IMR-90 (cell line): Measurements from ENCODE around the gene GTPBP8. TPM values are rescaled to one million over a fixed set of nuclear protein-coding genes. Genes with fewer than 3 reads are reported as not detected.

Experiments
- ATAC-seq: fragments of 200-7000 bp; cut with Tn5 transposase; 2 replicates; pipeline ENCODE4 v1.9.1; 2020; ENCODE audit warnings: low read depth, mild to moderate bottlenecking, moderate library complexity
- BruUV-seq: library from RNA; stranded (reverse); fragments of 400-500 nt; replicated peaks from 2 replicates; lab custom pipeline; 2021; lab: Mats Ljungman, UMichigan
- CTCF ChIA-PET: fragments of 300-600 bp; formaldehyde crosslinking; extraction: SDS; loops from one replicate; lab custom pipeline; 2021; ENCODE audit warnings: antibody characterized with exemption; lab: Yijun Ruan, JAX
- POLR2A ChIA-PET: fragments of 300-600 bp; sonication (Branson Sonifier 250); formaldehyde crosslinking; loops from one replicate; lab custom pipeline; 2022; ENCODE audit warnings: antibody characterized with exemption; ENCODE audit not compliant: unreplicated experiment; lab: Charles Lee
- DNase-seq: peaks from one replicate; pipeline ENCODE4 v3.0.0; 2013
- H2AFZ ChIP-seq: replicated peaks from 2 replicates; pipeline ENCODE3; 2013; ENCODE audit warnings: low read length, mild to moderate bottlenecking; ENCODE audit not compliant: poor library complexity
- H2AK5ac ChIP-seq: 2 replicates; pipeline ENCODE4 v1.6.1; 2013; ENCODE audit warnings: low read depth, low read length, inconsistent platforms
- H2AK9ac ChIP-seq: replicated peaks from 2 replicates; pipeline ENCODE3; 2013; ENCODE audit warnings: mild to moderate bottlenecking, low read depth, low read length, moderate library complexity; ENCODE audit not compliant: poor library complexity
- H2BK120ac ChIP-seq: 2 replicates; pipeline ENCODE4 v1.6.1; 2013; ENCODE audit warnings: low read depth, low read length, inconsistent platforms
- H2BK15ac ChIP-seq: 3 replicates; pipeline ENCODE4 v1.6.1; 2013; ENCODE audit warnings: low read depth, low read length, inconsistent platforms
- H2BK20ac ChIP-seq: 2 replicates; pipeline ENCODE4 v1.6.1; 2013; ENCODE audit warnings: low read depth, mild to moderate bottlenecking, inconsistent platforms, low read length, moderate library complexity
- H2BK5ac ChIP-seq: 2 replicates; pipeline ENCODE4 v1.6.1; 2013; ENCODE audit warnings: mild to moderate bottlenecking, low read depth, low read length, inconsistent platforms; ENCODE audit not compliant: poor library complexity, severe bottlenecking
- H3K14ac ChIP-seq: replicated peaks from 2 replicates; pipeline ENCODE4 v1.6.1; 2013; ENCODE audit warnings: low read depth, low read length, inconsistent platforms
- H3K18ac ChIP-seq: 2 replicates; pipeline ENCODE4 v1.6.1; 2013; ENCODE audit warnings: low read depth, low read length, control low read depth
- H3K23ac ChIP-seq: 2 replicates; pipeline ENCODE4 v1.6.1; 2013; ENCODE audit warnings: low read depth, low read length, inconsistent platforms
- H3K27ac ChIP-seq: 2 replicates; pipeline ENCODE4 v1.5.1; 2013; ENCODE audit warnings: mild to moderate bottlenecking, control low read depth, low read length; ENCODE audit not compliant: insufficient read depth
- H3K27me3 ChIP-seq: 2 replicates; pipeline ENCODE4 v1.6.1; 2013; ENCODE audit warnings: low read length; ENCODE audit not compliant: control insufficient read depth, insufficient read depth
- H3K36me3 ChIP-seq: 2 replicates; pipeline ENCODE4 v1.6.1; 2013; ENCODE audit warnings: low read length, mixed read lengths; ENCODE audit not compliant: control insufficient read depth, insufficient read depth
- H3K4ac ChIP-seq: 2 replicates; pipeline ENCODE4 v1.6.1; 2013; ENCODE audit warnings: low read depth, low read length, inconsistent platforms
- H3K4me1 ChIP-seq: 2 replicates; pipeline ENCODE4 v1.6.1; 2013; ENCODE audit warnings: low read length, mixed read lengths; ENCODE audit not compliant: control insufficient read depth, insufficient read depth
- H3K4me2 ChIP-seq: 2 replicates; pipeline ENCODE4 v1.6.1; 2013; ENCODE audit warnings: low read depth, mild to moderate bottlenecking, control low read depth, low read length, moderate library complexity
- H3K4me3 ChIP-seq: 2 replicates; pipeline ENCODE4 v1.5.1; 2013; ENCODE audit warnings: low read depth, mild to moderate bottlenecking, control low read depth, low read length, moderate library complexity; ENCODE audit not compliant: insufficient read depth
- H3K56ac ChIP-seq: 2 replicates; pipeline ENCODE4 v1.6.1; 2013; ENCODE audit warnings: low read length, inconsistent platforms; ENCODE audit not compliant: insufficient read depth; ENCODE audit errors: extremely low read depth
- H3K79me1 ChIP-seq, 2 experiments: 2 replicates each; pipeline ENCODE4 v1.6.1; 2013; ENCODE audit warnings: low read length in 2 of 2, inconsistent platforms in 1 of 2, low read depth in 1 of 2
- H3K9ac ChIP-seq: 2 replicates; pipeline ENCODE4 v1.6.1; 2013; ENCODE audit warnings: low read depth, low read length, control low read depth
- H3K9me1 ChIP-seq: 2 replicates; pipeline ENCODE4 v1.6.1; 2013; ENCODE audit warnings: low read length, inconsistent platforms; ENCODE audit not compliant: insufficient read depth
- H3K9me3 ChIP-seq: 2 replicates; pipeline ENCODE4 v1.6.1; 2013; ENCODE audit warnings: low read length; ENCODE audit not compliant: control insufficient read depth, insufficient read depth
- H4K20me1 ChIP-seq: 2 replicates; pipeline ENCODE4 v1.6.1; 2013; ENCODE audit warnings: low read length, inconsistent platforms; ENCODE audit not compliant: insufficient read depth
- H4K5ac ChIP-seq: 2 replicates; pipeline ENCODE4 v1.6.1; 2013; ENCODE audit warnings: mild to moderate bottlenecking, low read depth, low read length, control low read depth
- H4K8ac ChIP-seq, 2 experiments: 2 replicates each; pipeline ENCODE4 v1.6.1; 2013; ENCODE audit warnings: low read depth in 2 of 2, low read length in 2 of 2, control low read depth in 1 of 2, inconsistent platforms in 1 of 2
- H4K91ac ChIP-seq: 2 replicates; pipeline ENCODE4 v1.6.1; 2013; ENCODE audit warnings: low read depth, low read length, inconsistent platforms; ENCODE audit not compliant: insufficient read depth
- BHLHE40 ChIP-seq: fragments of 150-350 bp; IDR thresholded peaks from 2 replicates; pipeline ENCODE4 v1.6.1; 2016; ENCODE audit warnings: mild to moderate bottlenecking, low read depth, low read length
- CEBPB ChIP-seq: IDR thresholded peaks from 2 replicates; pipeline ENCODE4 v1.6.1; 2012; ENCODE audit warnings: low read depth, low read length, improper control_type of control experiment
- CHD1 ChIP-seq: IDR thresholded peaks from 2 replicates; pipeline ENCODE4 v1.6.1; 2012; ENCODE audit warnings: low read depth, low read length, improper control_type of control experiment
- CTCF ChIP-seq: conservative IDR thresholded peaks from 2 replicates; pipeline ENCODE4 v1.5.1; 2012; ENCODE audit warnings: mild to moderate bottlenecking, low read depth, low read length, improper control_type of control experiment
- FOS ChIP-seq: fragments of 150-350 bp; IDR thresholded peaks from 2 replicates; pipeline ENCODE4 v1.6.1; 2016; ENCODE audit warnings: low read depth, low read length
- MAZ ChIP-seq: IDR thresholded peaks from 2 replicates; pipeline ENCODE4 v1.6.1; 2012; ENCODE audit warnings: low read depth, mild to moderate bottlenecking, low read length, improper control_type of control experiment, moderate library complexity, borderline replicate concordance
- MXI1 ChIP-seq: IDR thresholded peaks from 2 replicates; pipeline ENCODE4 v1.6.1; 2012; ENCODE audit warnings: low read depth, mild to moderate bottlenecking, low read length, moderate library complexity, borderline replicate concordance
- NFE2L2 ChIP-seq: fragments of 150-350 bp; IDR thresholded peaks from 2 replicates; pipeline ENCODE4 v1.6.1; 2016; ENCODE audit warnings: low read depth, mild to moderate bottlenecking, low read length
- POLR2A ChIP-seq: IDR thresholded peaks from 2 replicates; pipeline ENCODE4 v1.6.1; 2012; ENCODE audit warnings: mild to moderate bottlenecking, low read depth, low read length
- RAD21 ChIP-seq: IDR thresholded peaks from 2 replicates; pipeline ENCODE4 v1.6.1; 2012; ENCODE audit warnings: low read length, improper control_type of control experiment
- RCOR1 ChIP-seq: IDR thresholded peaks from 2 replicates; pipeline ENCODE4 v1.6.1; 2012; ENCODE audit warnings: mild to moderate bottlenecking, low read length, improper control_type of control experiment; ENCODE audit not compliant: insufficient replicate concordance
- RFX5 ChIP-seq: IDR thresholded peaks from 2 replicates; pipeline ENCODE4 v1.8.0; 2012; ENCODE audit warnings: low read depth, mild to moderate bottlenecking, low read length, moderate library complexity
- SMC3 ChIP-seq: fragments of 150-350 bp; IDR thresholded peaks from 2 replicates; pipeline ENCODE4 v1.6.1; 2016; ENCODE audit warnings: low read depth, mild to moderate bottlenecking, antibody characterized with exemption, low read length, moderate library complexity
- WGBS, 2 experiments: methylation state at CpG; one replicate each; pipeline versions ENCODE4 v1.1.5 to v1.1.7; 2013; ENCODE audit warnings: missing lambda C conversion rate in 2 of 2; ENCODE audit not compliant: insufficient read length in 1 of 2; ENCODE audit errors: extremely low coverage in 2 of 2; 5-methylcytosine and 5-hydroxymethylcytosine counted together
- dilution Hi-C: fragments of 300-500 bp; cut with HindIII; formaldehyde crosslinking; loops from one replicate; pipeline ENCODE4 v1.14.3; 2018; ENCODE audit warnings: low sequenced_read_pairs; ENCODE audit not compliant: unreplicated experiment
- in situ Hi-C: fragments of 300-500 bp; cut with MboI; formaldehyde crosslinking; loops from 3 replicates; pipeline ENCODE4 v1.14.3; 2019; ENCODE audit warnings: low sequenced_read_pairs, inconsistent platforms, mixed read lengths
- intact Hi-C: fragments of 100-400 bp; cut with micrococcal nuclease; formaldehyde crosslinking; loops from 2 replicates; pipeline ENCODE4 v1.10.0; 2022
- polyA plus RNA-seq, 3 experiments: library from polyadenylated mRNA; depleted of rRNA; stranded (reverse); fragments of >200 nt; gene quantifications; 2 replicates each; pipeline ENCODE4 v1.2.3, GENCODE V29; 2012; ENCODE audit warnings: low replicate concordance in 1 of 3
- total RNA-seq: library from RNA; depleted of rRNA; stranded (reverse); fragments of >200 nt; gene quantifications from 2 replicates; pipeline ENCODE4 v1.2.3, GENCODE V29; 2012
- TF ChIP-seq, protein P1 (sequence below): fragments of 150-350 bp; IDR thresholded peaks from 2 replicates; pipeline ENCODE4 v1.6.1; 2016; ENCODE audit warnings: low read depth, mild to moderate bottlenecking, low read length, moderate library complexity, borderline replicate concordance
- TF ChIP-seq, protein P2 (sequence below): fragments of 150-350 bp; IDR thresholded peaks from 2 replicates; pipeline ENCODE4 v1.6.1; 2017; ENCODE audit warnings: mild to moderate bottlenecking, antibody characterized with exemption, low read length, low read depth

The GTPBP8 gene
- total and polyA plus RNA-seq, 2 of the 4 experiments (the other 2 are of a cell fraction): 15.4 to 23.9 TPM

DNA sequence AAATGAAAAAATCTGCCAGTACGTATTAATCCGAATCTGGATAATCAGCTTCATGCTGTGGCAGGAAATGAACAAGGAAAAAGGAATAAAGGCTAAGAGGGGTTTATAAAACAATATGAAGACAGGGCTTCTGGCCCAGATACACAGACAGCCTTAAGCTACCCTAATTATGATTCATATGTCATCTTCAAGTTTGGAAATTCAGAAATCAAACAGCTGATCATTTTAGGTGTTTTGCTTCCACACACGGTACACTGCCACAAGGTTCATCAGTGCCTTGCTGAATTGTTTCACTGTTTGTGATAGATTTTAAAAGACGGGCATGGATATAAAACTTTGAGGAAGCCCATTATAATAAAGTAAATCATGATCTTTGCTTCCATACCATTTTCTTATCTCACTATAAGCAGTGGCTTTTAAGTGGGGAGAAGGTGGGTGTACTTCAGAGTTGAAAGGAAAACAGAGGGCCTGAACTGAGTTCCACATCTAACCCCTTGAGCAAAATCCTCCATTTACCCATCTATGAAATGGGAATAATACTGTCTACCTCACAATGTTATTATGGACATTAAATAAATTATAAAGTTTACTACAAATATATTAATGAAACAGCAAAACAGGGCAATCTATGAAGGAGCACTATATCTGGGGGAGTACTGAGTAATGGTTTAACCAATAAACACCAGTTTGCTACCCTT lies 15.7 kb downstream of the GTPBP8 start:
- no peak overlapping the region for H2BK5ac ChIP-seq
- H2BK120ac ChIP-seq: no peak overlapping the region
- no peaks in the 10 kb centered on the region for H3K27me3 ChIP-seq
- H3K18ac ChIP-seq: no peak overlapping the region
- WGBS, 2 experiments: no CpG with 5 or more reads among the region's 4 CpGs
- no peak overlapping the region for H4K8ac ChIP-seq
- peaks cover 33% of the 10 kb centered on the region for H3K36me3 ChIP-seq
- in situ Hi-C loops: no loop called here
- no peak overlapping the region for H3K4me3 ChIP-seq
- H4K5ac ChIP-seq: no peak overlapping the region; the same call in 1 of the 2 replicates
- H4K20me1 ChIP-seq: no peaks in the 10 kb centered on the region
- no peak overlapping the region for H2AFZ ChIP-seq
- ChIA-PET POLR2A (no interaction called here), CTCF (no interaction called here)
- no peak overlapping the region for H2BK20ac ChIP-seq
- TF ChIP-seq SMC3: no peak
- TF ChIP-seq, protein P1, sequence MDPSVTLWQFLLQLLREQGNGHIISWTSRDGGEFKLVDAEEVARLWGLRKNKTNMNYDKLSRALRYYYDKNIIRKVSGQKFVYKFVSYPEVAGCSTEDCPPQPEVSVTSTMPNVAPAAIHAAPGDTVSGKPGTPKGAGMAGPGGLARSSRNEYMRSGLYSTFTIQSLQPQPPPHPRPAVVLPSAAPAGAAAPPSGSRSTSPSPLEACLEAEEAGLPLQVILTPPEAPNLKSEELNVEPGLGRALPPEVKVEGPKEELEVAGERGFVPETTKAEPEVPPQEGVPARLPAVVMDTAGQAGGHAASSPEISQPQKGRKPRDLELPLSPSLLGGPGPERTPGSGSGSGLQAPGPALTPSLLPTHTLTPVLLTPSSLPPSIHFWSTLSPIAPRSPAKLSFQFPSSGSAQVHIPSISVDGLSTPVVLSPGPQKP: no peak
- TF ChIP-seq POLR2A: no peak
- no peak for TF ChIP-seq MXI1
- TF ChIP-seq CHD1: no peak
- TF ChIP-seq FOS: no peak
- TF ChIP-seq BHLHE40: no peak
- TF ChIP-seq CEBPB: no peak
- TF ChIP-seq RAD21: no peak
- TF ChIP-seq MAZ: no peak
- TF ChIP-seq, protein P2, sequence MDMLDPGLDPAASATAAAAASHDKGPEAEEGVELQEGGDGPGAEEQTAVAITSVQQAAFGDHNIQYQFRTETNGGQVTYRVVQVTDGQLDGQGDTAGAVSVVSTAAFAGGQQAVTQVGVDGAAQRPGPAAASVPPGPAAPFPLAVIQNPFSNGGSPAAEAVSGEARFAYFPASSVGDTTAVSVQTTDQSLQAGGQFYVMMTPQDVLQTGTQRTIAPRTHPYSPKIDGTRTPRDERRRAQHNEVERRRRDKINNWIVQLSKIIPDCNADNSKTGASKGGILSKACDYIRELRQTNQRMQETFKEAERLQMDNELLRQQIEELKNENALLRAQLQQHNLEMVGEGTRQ: no peak
- no peak for TF ChIP-seq CTCF
- TF ChIP-seq NFE2L2: no peak
- TF ChIP-seq RCOR1: no peak
- TF ChIP-seq RFX5: no peak
- no peak overlapping the region for H3K9ac ChIP-seq
- H3K56ac ChIP-seq: no peak overlapping the region
- no peak overlapping the region for H3K14ac ChIP-seq
- no peak for DNase-seq
- no peak overlapping the region for H3K4me2 ChIP-seq
- H3K27ac ChIP-seq: no peak overlapping the region
- no peak for ATAC-seq
- peaks cover 30 to 31% of the 10 kb centered on the region in 2 experiments for H3K79me1 ChIP-seq
- no peak overlapping the region for H3K23ac ChIP-seq
- peaks cover 7% of the 10 kb centered on the region; the same call in 1 of the 2 replicates for H3K9me1 ChIP-seq
- no peak overlapping the region for H2AK9ac ChIP-seq
- H2BK15ac ChIP-seq: no peak overlapping the region
- no TSS peak for BruUV-seq
- no peak overlapping the region for H2AK5ac ChIP-seq
- no peaks in the 10 kb centered on the region for H3K9me3 ChIP-seq
- no peak overlapping the region for H4K91ac ChIP-seq
- dilution Hi-C loops: no loop called here
- intact Hi-C loops: no loop called here
- no peak overlapping the region for H3K4ac ChIP-seq
- H3K4me1 ChIP-seq: peaks cover 2% of the 10 kb centered on the region; the same call in 1 of the 2 replicates
